Small intestine (tissue), 7 donors: ENCODE data around the gene CPT1A. TPM values are rescaled to one million over a fixed set of nuclear protein-coding genes. Genes with fewer than 3 reads are reported as not detected.

Source experiments
- DNase-seq, 2 donors: peaks; one replicate each; pipeline versions ENCODE4 v3.0.0 to v3.0.0-alpha.2; 2013
- FAIRE-seq: peaks from 2 replicates; lab custom pipeline; 2012; peaks lifted over from hg19 to GRCh38; lab: Jason Lieb, UNC
- H3K27ac ChIP-seq, 3 donors: one replicate each; pipeline ENCODE4 v1.5.1; 2013; ENCODE audit warnings: low read length in 2 of 3, mild to moderate bottlenecking in 2 of 3, control low read depth in 1 of 3, inconsistent platforms in 1 of 3, low read depth in 1 of 3, moderate library complexity in 1 of 3
- H3K27me3 ChIP-seq, 3 donors: one replicate each; pipeline ENCODE4 v1.6.1; 2013; ENCODE audit warnings: low read length in 3 of 3, inconsistent platforms in 1 of 3; ENCODE audit not compliant: control insufficient read depth in 3 of 3, insufficient read depth in 3 of 3
- H3K36me3 ChIP-seq, 3 donors: one replicate each; pipeline ENCODE4 v1.6.1; 2013; ENCODE audit warnings: low read length in 3 of 3, inconsistent platforms in 1 of 3, low read depth in 1 of 3, mild to moderate bottlenecking in 1 of 3, moderate library complexity in 1 of 3; ENCODE audit not compliant: control insufficient read depth in 3 of 3, insufficient read depth in 2 of 3
- H3K4me1 ChIP-seq, 3 donors: one replicate each; pipeline ENCODE4 v1.6.1; 2013; ENCODE audit warnings: low read length in 2 of 3, inconsistent platforms in 1 of 3, low read depth in 1 of 3, mild to moderate bottlenecking in 1 of 3, moderate library complexity in 1 of 3; ENCODE audit not compliant: control insufficient read depth in 3 of 3, insufficient read depth in 2 of 3
- H3K4me3 ChIP-seq, 3 donors: one replicate each; pipeline ENCODE4 v1.5.1; 2013; ENCODE audit warnings: low read length in 3 of 3, control low read depth in 1 of 3, inconsistent platforms in 1 of 3, low read depth in 1 of 3, mild to moderate bottlenecking in 1 of 3, moderate library complexity in 1 of 3
- H3K9me3 ChIP-seq, 2 donors: one replicate each; pipeline ENCODE4 v1.6.1; 2013; ENCODE audit warnings: low read depth in 1 of 2, low read length in 1 of 2; ENCODE audit not compliant: control insufficient read depth in 2 of 2, insufficient read depth in 1 of 2
- WGBS, 3 donors: extraction: QIAGEN DNeasy Blood & Tissue Kit; methylation state at CpG; one replicate each; pipeline ENCODE4 v1.1.7; 2013; 5-methylcytosine and 5-hydroxymethylcytosine counted together
- polyA plus RNA-seq, 4 donors: library from polyadenylated mRNA; stranded (reverse) in 3 of 4; unstranded in 1 of 4; fragments of 200-250 nt in 3 of 4; fragments of 120-200 nt in 1 of 4; gene quantifications; one replicate each; pipeline versions ENCODE4 v1.2.1 to v1.2.3, GENCODE V29; 2013
- donor health status: healthy with polysubstance abuse.
- donor health status: control.
- donor health status: control.
- donor health status: Bipolar disorder and iron deficiency.
- donor health status: healthy.

CPT1A gene
- polyA plus RNA-seq, 4 donors: 29.5 to 34.9 (median 31.5) TPM

DNA sequence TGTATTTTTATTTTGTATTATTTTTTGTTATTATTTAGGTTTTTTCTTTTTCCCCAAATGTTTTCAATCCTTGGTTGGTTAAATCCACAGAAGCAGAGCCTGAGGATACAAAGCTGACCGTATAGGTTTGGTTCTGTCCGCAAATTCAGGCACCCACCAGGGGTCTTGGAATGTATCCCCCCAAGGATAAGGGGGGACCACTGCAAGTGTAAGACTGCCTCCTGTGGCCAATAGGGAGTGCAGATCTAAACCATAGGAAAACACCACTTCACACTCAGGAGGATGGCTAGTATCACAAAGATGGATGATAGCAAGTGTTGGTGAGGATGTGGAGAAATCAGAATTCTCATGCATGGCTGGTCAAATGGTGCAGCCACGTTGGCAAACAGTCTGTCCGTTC, 20.0 kb downstream of the CPT1A start:
- no peak for FAIRE-seq
- WGBS, 3 donors: 55 to 79% (median 63%) methylated on average over 4 of the region's 4 CpGs

DNA sequence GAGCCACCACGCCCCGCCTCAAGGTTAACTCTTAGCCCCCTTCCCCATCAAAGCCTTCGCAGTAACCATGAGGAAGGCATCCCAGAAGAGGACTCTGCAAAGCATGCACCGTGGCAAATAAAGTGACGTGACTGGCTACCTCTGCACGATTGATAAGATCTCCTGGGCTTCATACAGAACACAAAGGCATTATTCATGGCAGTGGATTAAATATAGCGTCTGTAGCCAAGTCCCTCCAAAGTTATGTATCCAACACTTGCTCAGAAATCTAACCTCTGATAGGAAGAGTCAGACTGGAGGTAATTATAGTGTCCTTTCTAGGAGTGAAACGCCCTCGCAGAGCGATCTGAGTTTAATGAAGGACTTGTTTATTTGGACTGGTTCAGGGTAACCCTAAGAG, 22.4 kb downstream of the CPT1A start:
- no peaks in the 10 kb centered on the region for H3K9me3 ChIP-seq
- H3K36me3 ChIP-seq: peaks cover 3 to 52% (median 4%) of the 10 kb centered on the region in 3 donors
- 29 to 67% (median 44%) methylated on average over 10 of the region's 10 CpGs for WGBS, 3 donors
- peaks cover 0 to 2% (median 0%) of the 10 kb centered on the region in 3 donors for H3K4me1 ChIP-seq
- DNase-seq (no peak), FAIRE-seq (no peak)
- no peak overlapping the region for H3K27ac ChIP-seq
- H3K4me3 ChIP-seq: no peak overlapping the region
- no peaks in the 10 kb centered on the region for H3K27me3 ChIP-seq

More for the DNA sequence above, 20.0 kb downstream of the CPT1A start:
- Histone ChIP-seq H3K27ac (no peak overlapping the region), H3K27me3 (no peaks in the 10 kb centered on the region), H3K36me3 (peaks cover 0 to 30% (median 0%) of the 10 kb centered on the region in 3 donors), H3K4me3 (no peak overlapping the region), H3K9me3 (no peaks in the 10 kb centered on the region), H3K4me1 (peaks cover 2 to 11% (median 3%) of the 10 kb centered on the region in 3 donors)
- no peak for DNase-seq

DNA sequence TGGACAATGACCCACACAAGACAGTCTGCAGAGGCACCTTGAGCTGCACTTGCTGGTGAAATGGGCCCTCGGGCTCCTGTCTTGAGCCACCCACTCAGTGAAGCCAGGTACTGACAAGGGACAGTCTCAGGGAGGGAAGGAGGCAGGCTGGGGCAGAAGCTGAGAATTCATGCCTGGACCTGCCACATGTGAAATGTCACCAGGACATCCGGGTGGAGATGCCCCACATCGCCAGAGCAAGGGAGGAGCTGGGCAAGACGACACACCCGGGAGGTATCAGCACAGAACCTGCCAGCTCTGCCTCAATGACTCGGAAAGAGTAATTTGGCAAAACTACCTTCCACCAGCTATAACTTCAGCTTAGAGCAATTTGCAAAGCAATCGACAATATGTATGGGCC, 23.5 kb downstream of the CPT1A start:
- peaks cover 4 to 59% (median 9%) of the 10 kb centered on the region in 3 donors for H3K36me3 ChIP-seq
- no peak overlapping the region for H3K27ac ChIP-seq
- FAIRE-seq: no peak
- H3K4me1 ChIP-seq: peaks cover 0 to 2% (median 0%) of the 10 kb centered on the region in 3 donors
- H3K27me3 ChIP-seq: no peaks in the 10 kb centered on the region
- H3K4me3 ChIP-seq: no peak overlapping the region
- DNase-seq: no peak
- WGBS, 3 donors: 54 to 76% (median 68%) methylated on average over 7 of the region's 7 CpGs
- H3K9me3 ChIP-seq: no peaks in the 10 kb centered on the region

DNA sequence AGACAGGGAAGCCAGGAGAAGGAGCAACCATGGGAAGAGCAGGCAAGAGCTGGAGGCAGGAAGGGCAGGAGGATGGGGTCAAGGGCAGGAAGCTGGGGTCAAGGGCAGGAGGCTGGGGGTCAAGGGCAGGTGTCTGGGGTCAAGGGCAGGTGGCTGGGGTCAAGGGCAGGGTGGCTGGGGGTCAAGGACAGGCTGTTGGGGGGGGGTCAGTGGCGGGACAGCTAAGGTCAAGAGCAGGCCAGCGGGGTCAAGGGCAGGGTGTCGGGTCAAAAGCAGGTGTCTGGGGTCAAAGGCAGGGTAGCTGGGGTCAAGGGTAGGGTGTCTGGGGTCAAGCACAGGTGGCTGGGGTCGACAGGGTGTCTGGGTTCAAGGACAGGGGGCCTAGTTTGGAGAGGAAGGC, 24.2 kb downstream of the CPT1A start:
- no peak for FAIRE-seq
- Histone ChIP-seq H3K36me3 (peaks cover 4 to 66% (median 9%) of the 10 kb centered on the region in 3 donors), H3K27ac (no peak overlapping the region)

DNA sequence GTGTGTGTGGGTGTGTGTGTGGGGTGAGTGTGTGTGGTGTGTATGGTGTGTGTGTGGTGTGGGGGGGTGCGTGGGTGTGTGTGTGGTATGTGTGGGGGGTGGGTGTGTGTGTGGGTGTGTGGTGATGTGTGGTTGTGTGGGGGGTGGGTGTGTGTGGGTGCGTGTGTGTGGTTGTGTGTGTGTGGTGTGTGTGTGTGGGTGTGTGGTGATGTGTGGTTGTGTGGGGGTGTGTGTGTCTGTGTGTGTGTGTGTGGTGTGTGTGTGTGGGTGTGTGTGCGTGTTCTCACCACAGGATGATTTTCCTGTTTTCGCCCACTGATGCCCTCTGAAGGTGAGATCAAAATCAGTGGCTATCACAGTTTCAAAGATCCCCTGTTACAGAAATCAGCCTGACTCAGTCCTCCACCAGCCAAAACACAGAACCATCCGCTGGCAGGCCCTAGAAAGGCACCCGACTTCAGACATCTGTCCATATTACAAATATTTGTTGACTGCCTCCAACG, 24.7 kb downstream of the CPT1A start:
- Histone ChIP-seq H3K4me3 (no peak overlapping the region), H3K27me3 (no peaks in the 10 kb centered on the region), H3K4me1 (peaks cover 0 to 10% (median 4%) of the 10 kb centered on the region in 3 donors), H3K36me3 (peaks cover 8 to 69% (median 9%) of the 10 kb centered on the region in 3 donors), H3K27ac (no peak overlapping the region), H3K9me3 (no peaks in the 10 kb centered on the region)
- WGBS, 3 donors: 55 to 63% (median 58%) methylated on average over 6 to 7 of the region's 7 CpGs
- DNase-seq (no peak), FAIRE-seq (no peak)

More for the DNA sequence above, 24.2 kb downstream of the CPT1A start:
- DNase-seq: no peak
- Histone ChIP-seq H3K4me1 (peaks cover 0 to 4% (median 4%) of the 10 kb centered on the region in 3 donors), H3K9me3 (no peaks in the 10 kb centered on the region), H3K4me3 (no peak overlapping the region), H3K27me3 (no peaks in the 10 kb centered on the region)
- 71 to 87% (median 82%) methylated on average over 3 to 4 of the region's 4 CpGs for WGBS, 3 donors

DNA sequence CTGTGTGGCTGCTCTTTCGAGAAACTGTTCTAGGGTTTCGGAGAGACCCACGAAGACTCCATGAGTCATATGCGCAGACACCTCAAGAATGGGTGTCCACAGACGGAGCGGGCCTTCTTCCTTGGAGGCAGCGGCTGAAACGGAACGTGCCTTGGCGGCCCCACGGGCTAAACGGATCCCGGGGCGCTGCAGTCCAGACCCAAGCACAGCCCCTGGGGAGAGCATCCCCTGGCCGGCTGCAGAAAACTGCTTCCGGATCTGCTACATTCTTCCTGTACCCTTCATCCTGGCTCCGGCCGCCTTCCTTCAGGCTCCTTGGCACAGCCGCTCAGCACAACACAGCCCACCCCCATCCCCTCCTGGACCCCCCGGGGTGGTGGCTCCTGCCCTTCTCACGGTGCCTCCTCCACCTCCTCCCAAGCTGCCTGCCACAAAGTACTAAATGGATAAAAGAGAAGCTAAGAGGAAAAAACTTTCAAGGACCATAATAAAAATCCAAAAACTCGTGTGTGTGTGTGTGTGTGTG, 25.4 kb downstream of the CPT1A start:
- Histone ChIP-seq H3K27ac (no peak overlapping the region), H3K4me3 (no peak overlapping the region), H3K4me1 (peaks cover 0 to 12% (median 4%) of the 10 kb centered on the region in 3 donors), H3K9me3 (no peaks in the 10 kb centered on the region), H3K36me3 (peaks cover 9 to 71% (median 9%) of the 10 kb centered on the region in 3 donors), H3K27me3 (no peaks in the 10 kb centered on the region)
- no peak for FAIRE-seq
- no peak for DNase-seq
- 87 to 92% (median 90%) methylated on average over 22 of the region's 22 CpGs for WGBS, 3 donors

DNA sequence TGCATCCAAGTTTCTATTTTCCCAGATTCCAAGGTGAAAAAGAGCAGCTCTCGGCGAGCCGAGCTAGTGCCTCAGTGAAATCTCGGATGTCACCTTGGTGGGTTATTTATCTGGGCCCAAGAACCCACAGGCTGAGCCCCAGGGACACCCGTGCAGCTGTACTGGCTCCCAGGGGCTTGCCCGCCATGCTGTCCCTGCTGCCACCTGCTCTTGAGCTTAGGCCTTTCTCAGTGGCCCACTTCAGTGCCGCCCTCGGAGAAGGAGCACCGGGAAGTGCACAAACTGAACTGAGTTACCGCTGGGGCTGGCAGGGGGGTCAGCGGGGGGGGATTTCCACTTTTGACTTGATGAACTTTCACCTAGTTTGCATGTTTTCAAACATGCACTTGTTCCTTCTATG, 27.9 kb downstream of the CPT1A start:
- WGBS, 3 donors: 86 to 90% (median 87%) methylated on average over 11 of the region's 11 CpGs
- Histone ChIP-seq H3K36me3 (peaks cover 9 to 84% (median 9%) of the 10 kb centered on the region in 3 donors), H3K4me1 (peaks cover 0 to 12% (median 3%) of the 10 kb centered on the region in 3 donors), H3K4me3 (no peak overlapping the region), H3K9me3 (no peaks in the 10 kb centered on the region), H3K27ac (no peak overlapping the region), H3K27me3 (no peaks in the 10 kb centered on the region)
- FAIRE-seq (no peak), DNase-seq (no peak)

DNA sequence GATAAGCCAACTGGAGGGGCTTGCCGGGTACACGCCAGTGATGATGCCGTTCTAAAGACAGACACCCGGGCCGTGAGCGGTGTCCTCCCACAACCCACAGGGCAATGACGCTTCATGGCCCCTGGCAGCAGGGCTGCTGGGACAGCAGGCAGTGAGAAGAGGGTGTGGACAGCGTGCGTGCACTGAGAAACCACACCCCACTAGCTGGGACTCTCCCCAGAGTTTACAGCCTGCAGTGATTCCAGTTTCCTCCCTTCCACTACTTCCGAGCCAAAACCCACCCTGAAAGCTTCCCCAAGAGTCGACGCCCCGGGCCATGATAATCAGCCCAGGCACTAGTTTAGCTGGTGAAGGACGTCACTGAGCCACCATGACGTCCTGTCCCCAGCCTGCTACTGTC, 29.2 kb downstream of the CPT1A start:
- Histone ChIP-seq H3K27ac (peak overlapping the region in 1 of 3 donors; percentile 27), H3K36me3 (peaks cover 9 to 86% (median 10%) of the 10 kb centered on the region in 3 donors), H3K27me3 (no peaks in the 10 kb centered on the region), H3K9me3 (no peaks in the 10 kb centered on the region), H3K4me3 (no peak overlapping the region), H3K4me1 (peaks cover 0 to 12% (median 3%) of the 10 kb centered on the region in 3 donors)
- 22 to 57% (median 46%) methylated on average over 15 of the region's 15 CpGs for WGBS, 3 donors
- DNase-seq (peak; percentile 62 to 88), FAIRE-seq (no peak)
